Right ventricle myocardium superior (tissue), 1 donor: Measurements from ENCODE around the gene ABCA6. TPM values are rescaled to one million over a fixed set of nuclear protein-coding genes. Genes with fewer than 3 reads are reported as not detected.
A peak's percentile ranks its signal among the peaks of the same experiment; 100 is the strongest.
"Not testable (repeated sequence)": the region's sequence is repeated elsewhere in the genome, so short reads cannot be mapped to it uniquely, and the experiment has no call there.

ENCODE experiments used
- ATAC-seq: fragments of 200-7000 bp; cut with Tn5 transposase; one replicate; pipeline ENCODE4 v1.9.1; 2020; ENCODE audit warnings: mild to moderate bottlenecking; ENCODE audit not compliant: poor library complexity
- DNase-seq: peaks from one replicate; pipeline ENCODE4 v3.0.0-alpha.2; 2020
- intact Hi-C: fragments of 100-400 bp; cut with DNase I; formaldehyde crosslinking; loops from one replicate; pipeline ENCODE4 v1.11.2; 2022
- total RNA-seq: library from RNA; stranded (reverse); fragmentation: NEBNext Ultra II Directional; extraction: Animal tissue kit (Norgen Biotek cat#: 25700); gene quantifications from one replicate; pipeline ENCODE4 v1.2.1, GENCODE V29; 2021
- donor health status: DM: no; HTN: yes; CAD: no; lungs with severe emphysema.

The ABCA6 gene
- total RNA-seq, 1 donor from 2014 or later, result 29.7 TPM

DNA sequence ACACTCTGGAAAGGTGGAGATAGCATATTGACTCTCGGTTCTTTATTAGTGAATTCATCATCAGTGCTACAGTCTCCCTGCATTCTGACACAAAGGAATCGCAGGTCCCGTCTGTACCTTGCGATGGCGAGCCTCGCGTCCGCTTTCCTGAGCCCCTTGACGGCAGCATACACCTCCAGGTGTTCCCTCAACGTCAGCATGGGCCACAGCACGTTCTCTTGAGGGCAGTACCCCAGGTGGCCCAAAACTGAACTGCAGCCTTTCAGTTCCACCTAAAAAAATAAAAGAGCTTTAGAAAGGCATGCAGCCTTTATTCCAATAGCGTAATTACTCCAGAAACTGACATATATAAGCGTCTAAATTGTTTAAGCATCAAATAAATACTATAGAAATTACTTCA is 56.8 kb downstream of the ABCA6 start:
- ATAC-seq, result no peak
- DNase-seq, result no peak
- intact Hi-C loops, result no loop called here

DNA sequence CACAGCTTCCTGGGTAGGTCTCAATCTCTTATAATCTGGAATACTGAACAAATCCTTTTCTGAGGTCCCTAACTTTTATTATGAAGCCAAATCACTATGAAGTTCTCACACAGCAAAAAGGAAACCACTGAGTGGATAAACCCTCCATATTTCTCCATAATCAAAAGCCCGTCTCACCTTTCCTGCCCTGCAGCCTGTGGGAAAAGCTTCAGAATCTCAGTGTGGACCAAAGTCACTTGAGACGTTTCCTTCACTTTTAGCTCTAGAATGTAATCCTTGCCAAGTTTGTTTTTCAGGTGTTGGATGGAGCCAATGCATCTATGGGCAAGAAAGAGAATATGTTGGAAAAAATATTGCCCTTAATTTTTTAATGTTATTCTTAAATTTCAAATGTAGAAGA is 59.0 kb downstream of the ABCA6 start:
- intact Hi-C loops, result no loop called here
- ATAC-seq (no peak), DNase-seq (no peak)

DNA sequence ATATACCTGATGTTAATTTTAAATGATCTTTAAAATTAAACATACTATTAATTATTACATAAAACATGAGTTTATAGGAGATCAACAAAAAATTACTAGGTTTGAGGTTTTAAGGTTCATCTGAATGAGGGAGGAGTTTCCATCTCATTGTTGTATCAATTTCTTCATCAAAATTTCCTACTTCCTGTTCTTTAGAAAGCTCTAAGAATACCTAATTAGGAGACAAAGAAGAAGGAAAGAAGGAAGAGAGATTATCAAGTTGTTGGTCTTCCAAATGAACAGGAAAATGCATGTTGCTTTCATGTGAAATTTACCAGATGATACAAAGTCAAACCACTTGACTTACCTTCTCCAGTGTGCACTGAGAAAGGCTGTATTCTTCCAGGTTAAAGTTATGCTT is 62.8 kb downstream of the ABCA6 start:
- DNase-seq (no peak), ATAC-seq (no peak)
- intact Hi-C loops, result no loop called here

DNA sequence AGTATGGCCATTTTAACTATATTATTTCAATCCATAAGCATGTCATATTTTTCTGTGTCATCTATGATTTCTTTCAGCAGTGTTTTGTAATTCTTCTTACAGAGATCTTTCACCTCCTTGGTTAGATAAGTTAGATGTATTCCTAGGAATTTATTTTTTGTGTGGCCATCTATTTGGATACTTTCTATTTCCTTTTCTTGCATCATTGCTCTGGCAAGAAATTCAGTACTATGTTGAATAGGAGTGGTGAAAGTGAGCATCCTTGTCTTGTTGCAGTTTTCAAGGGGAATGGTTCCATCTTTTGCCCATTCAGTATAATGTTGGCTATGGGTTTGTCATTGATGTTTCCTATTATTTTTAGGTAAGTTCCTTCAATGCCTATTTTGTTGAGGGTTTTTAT is 65.9 kb downstream of the ABCA6 start:
- DNase-seq (no peak), ATAC-seq (no peak)
- intact Hi-C loops, result no loop called here

DNA sequence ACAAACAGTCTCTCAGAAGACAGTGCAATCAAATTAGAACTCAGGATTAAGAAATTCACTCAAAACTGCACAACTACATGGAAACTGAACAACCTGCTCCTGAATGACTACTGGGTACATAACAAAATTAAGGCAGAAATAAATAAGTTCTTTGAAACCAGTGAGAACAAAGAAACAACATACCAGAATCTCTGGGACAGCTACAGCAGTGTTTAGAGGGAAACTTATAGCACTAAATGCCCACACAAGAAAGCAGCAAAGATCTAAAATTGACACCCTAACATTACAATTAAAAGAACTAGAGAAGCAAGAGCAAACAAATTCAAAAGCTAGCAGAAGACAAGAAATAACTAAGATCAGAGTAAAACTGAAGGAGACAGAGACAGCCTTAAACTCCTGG is 68.3 kb downstream of the ABCA6 start:
- DNase-seq, intact Hi-C loops, ATAC-seq: not testable (repeated sequence)

DNA sequence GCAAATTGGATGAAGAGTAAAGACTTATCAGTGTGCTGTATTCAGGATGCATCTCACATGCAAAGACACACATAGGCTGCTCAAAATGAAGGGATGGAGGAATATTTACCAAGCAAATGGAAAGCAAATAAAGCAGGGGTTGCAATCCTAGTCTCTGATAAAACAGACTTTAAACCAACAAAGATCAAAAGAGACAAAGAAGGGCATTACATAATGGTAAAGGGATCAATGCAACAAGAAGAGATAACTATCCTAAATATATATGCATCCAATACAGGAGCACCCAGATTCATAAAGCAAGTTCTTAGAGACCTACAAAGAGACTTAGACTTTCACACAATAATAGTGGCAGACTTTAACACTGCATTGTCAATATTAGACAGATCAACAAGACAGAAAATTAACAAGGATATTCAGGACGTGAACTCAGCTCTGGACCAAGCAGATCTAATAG is 68.9 kb downstream of the ABCA6 start:
- intact Hi-C loops, DNase-seq, ATAC-seq: not testable (repeated sequence)

DNA sequence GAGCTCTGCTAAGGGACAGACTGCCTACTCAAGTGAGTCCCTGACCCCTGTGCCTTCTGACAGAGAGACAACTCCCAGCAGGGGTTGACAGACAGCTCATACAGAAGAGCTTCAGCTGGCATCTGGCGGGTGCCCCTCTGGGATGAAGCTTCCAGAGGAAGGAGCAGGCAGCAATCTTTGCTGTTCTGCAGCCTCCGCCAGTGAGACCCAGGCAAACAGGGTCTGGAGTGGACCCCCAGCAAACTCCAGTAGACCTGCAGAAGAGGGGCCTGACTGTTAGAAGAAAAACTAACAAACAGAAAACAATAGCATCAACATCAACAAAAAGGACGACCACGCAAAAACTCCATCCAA is 70.5 kb downstream of the ABCA6 start:
- intact Hi-C loops, ATAC-seq, DNase-seq: not testable (repeated sequence)

DNA sequence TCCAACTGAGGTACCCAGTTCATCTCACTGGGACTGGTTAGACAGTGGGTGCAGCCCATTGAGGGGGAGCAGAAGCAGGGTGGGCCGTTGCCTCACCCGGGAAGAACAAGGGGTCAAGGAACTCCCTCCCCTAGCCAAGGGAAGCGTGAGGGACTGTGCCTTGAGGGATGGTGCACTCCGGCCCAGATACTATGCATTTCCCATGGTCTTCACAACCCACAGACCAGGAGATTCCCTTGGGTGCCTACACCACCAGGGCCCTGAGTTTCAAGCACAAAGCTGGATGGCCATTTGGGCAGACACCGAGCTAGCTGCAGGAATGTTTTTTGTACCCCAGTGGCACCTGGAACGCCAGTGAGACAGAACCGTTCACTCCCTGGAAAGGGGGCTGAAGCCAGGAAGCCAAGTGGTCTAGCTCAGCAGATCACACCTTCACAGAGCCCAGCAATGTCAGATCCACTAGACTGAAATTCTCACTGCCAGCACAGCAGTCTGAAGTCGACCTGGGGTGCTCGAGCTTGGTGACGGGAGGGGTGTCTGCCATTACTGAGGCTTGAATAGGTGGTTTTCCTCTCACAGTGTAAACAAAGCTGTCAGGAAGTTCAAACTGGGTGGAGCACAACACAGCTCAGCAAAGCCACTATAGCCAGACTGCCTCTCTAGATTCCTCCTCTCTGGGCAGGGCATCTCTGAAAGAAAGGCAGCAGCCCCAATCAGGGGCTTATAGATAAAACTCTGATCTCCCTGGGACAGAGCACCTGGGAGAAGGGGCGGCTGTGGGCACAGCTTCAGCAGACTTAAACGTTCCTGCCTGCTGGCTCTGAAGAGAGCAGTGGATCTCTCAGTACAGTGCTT is 71.1 kb downstream of the ABCA6 start:
- DNase-seq, intact Hi-C loops, ATAC-seq: not testable (repeated sequence)

DNA sequence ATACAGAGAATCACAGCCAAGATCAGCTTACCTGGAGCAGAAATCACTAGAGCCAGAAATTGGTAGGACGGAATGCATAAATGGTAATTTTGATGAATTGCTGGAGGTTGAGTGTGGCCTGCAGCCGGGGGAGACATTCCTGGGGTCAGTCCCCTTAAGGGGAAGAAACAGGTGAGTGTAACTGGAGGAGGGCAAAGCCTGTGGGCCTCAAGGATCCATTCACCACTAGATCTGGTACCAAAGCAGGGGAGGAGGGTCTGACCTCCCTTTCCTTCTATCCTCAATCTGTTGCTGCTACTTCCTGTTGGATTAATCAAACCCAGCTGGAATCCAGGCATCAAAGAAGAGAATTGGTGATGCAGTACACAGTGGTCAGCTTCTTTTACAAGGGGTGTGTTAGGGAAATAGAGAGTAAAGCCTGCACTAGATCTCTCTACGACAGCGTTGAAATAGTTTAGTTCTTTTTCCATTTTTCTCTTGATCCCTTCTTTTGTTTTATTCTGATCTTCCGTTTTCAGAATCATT is 72.4 kb downstream of the ABCA6 start:
- no peak for ATAC-seq
- no peak for DNase-seq
- intact Hi-C loops, result no loop called here

DNA sequence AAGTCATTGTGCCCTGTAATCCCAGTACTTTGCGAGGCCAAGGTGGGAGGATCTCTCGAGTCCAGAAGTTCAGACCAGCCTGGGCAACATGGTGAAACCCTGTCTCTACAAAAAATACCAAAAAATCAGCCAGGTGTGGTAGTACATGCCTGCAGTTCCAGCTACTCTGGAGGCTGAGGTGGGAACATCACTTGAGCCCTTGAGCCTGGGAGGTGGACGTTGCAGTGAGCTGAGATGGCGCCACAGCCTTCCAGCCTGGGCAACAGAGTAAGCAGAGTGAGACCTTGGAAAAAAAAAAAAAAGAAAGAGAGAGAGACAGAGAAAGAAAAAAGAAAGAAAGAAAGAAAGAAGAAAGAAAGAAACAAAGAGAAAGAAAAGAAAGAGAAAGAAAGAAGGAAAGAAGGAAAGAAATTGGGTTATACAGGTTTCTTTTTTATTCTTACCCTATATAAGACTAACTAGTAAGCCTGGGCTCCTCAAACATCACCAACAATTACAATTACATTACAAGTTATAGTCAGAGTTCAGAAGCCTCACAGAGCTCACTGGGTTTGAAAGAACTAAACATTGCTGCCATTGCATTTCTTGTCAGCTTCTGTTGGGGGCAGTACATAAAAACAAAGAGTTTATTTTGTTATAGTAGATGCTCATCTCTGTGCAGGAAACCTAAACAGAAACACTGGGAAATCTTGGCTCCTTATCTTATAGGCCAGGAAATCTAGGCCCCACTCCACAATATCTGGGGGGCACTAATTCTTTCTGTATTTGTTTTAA is 74.2 kb downstream of the ABCA6 start:
- ATAC-seq, result no peak
- intact Hi-C loops, result no loop called here

DNA sequence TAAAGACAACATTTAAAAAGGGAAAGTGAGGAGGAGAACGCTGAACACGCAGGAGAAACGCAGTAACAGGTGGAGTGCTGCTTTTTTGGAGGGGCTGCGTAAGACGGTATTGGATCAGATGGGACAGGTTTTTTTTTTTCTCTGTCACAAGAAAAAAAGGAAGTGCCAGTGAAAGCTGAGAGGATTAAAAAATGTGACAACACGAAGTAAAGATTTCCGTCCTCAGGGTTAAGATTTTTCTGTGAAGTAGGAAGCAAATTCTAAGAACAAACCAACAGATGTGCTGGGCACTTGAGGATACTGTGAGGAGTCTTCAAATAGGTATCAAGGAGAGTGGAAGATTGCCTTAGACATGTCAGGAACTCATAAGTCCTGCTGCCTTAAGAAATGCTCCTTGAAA is 75.2 kb downstream of the ABCA6 start:
- ATAC-seq, result no peak
- DNase-seq, result no peak
- intact Hi-C loops, result no loop called here

More for the DNA sequence above, 74.2 kb downstream of the ABCA6 start:
- no peak for DNase-seq

DNA sequence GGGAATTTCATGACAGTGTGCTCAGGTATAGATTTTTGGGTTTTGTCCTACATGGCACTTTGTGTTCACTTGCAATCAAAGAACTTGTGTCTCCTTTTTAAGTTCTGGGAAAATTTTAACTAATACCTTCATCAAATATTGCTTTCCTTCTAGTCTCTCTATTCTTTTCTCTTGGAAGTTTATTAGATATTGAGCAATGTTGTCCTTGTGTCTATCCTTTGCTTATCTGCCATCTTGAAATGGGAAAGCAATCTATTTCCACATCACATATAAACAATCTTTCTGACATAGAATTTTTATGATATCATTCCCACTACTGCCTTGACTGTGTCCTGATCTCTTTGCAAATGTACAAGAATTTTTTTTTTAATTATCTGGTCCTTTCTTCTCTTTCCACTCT is 76.6 kb downstream of the ABCA6 start:
- DNase-seq, result no peak
- ATAC-seq, result no peak
- intact Hi-C loops, result no loop called here

DNA sequence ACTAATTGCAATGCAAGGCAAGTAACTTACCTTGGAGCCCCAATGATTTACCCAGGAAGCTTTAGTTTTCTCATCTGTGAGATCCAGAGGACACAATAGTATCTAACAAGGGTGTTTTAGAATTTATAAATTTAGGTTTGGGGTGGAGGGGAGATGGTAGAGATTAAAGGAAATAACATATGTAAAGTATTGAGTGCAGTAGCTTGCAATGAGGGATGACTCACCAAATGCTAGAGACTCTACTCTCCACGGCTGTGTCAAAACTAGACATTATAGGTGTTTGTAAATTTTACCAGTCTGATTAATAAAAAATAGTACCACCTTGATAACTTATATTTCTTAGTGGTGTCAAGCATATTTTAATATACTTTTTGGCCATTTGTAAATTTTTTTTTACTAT is 77.2 kb downstream of the ABCA6 start:
- intact Hi-C loops, result no loop called here
- no peak for ATAC-seq

DNA sequence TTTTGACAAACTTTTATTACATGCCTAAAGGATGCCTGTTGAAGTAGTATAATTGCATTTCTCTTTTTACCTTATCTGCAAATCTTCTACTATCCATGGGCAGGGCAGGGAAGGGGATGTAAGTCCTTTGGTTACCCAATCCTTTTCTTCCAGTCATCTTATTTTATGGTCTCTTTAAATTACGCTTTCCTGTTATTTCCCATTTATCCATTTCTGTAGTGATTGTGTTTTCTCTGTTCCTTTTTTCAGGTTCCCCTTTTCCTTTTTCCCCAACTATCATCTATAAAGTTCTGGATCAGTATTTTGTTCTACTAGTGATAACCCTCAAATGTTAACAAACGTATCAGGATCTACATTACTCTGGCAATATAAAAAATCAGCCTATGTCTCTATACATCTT is 77.7 kb downstream of the ABCA6 start:
- intact Hi-C loops, result no loop called here
- no peak for DNase-seq
- ATAC-seq, result no peak

More for the DNA sequence above, 77.2 kb downstream of the ABCA6 start:
- no peak for DNase-seq

DNA sequence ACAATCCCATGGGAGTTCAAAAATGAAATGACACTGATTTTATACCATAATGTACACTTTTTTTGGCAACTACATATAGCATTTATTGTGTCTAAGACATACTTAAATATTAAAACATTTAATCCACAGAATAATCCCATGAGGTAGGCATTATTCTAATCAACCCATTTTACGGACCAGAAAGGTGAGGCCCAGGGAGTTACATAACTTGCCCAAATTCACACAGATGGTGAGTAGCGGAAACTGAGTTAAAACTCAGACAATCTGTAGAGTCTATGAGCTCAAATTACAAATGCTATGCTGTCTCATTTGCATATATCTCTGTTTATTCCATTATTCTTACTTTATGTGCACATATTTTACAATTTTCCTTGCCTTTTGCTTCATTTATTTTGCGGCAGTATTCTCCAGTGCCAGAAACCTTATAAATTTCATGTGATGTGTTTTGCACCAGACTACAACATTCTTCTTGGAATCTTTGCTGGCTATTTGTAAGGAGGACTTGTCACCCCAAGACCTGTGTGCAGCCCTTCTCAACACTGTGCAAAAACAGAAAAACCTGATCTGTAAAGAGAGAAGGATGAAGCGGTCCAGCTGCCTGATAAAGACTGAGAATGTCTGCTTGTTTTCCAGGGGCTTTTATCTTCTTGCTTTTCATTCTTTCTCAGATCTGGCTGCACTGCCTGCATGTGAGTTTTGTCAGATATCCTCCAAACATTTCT is 78.7 kb downstream of the ABCA6 start:
- DNase-seq (no peak), ATAC-seq (no peak)
- intact Hi-C loops, result no loop called here

DNA sequence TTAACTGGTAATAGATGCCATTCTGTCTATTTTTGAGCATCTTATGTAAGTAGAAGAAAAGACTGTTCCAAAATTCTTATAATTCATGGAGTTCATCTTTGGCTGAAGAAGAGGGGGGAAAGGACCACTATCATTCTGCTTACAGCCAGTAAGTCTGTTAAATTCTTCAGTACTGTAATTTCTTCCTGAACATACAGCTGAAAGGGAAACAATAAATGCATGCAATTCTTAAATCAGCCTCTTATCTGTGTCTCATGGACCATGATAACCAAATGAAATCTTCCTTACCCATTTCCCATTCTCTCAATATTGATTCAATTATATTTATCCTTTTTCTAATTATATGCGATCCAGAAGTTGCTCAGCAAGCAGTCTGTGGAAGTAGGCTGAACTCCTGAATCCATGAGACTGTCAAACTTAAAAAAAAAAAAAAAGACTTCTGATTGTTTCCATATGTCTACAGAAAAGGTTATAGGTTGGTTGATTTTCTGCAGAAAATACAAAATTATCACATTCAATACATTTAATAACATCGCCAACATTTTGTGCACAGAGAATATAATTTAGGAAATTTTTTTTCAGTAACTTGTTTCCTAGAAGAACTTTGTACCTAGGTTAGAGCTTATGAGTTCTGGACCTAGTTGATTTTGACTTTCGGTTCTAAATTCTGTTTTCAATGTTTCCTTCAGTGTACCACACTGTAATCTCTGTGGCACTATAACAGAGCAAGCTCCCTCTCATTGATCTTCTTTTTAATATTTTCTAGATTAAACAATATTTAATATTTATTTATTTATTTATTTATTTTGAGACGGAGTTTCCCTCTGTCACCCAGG is 79.8 kb downstream of the ABCA6 start:
- ATAC-seq, result no peak
- intact Hi-C loops, result no loop called here
- no peak for DNase-seq

DNA sequence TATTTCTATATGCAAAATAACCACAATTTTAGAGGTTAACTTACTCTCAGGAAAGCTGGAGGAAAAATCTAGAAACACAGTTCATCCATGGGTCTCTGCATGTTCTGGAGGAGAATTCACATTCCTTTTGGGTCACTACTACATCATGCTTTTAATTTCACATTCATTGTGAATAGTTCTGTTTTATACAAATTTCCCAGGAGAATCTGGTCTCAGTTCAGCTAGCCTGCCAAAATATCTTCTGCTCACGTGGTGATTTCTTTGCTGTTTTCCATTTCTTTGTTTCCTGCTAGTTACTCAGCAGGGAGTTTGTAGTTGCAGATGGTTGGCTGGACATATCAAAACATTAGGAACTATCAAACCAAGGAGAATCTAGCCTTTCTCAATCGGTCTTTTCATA is 80.9 kb downstream of the ABCA6 start, which contains the start of gene ABCA9:
Gene ABCA9 (minus strand): TSS at position 106 of the 400 bp plus-strand sequence. CDS start 9,801 bp downstream, outside the sequence.
- intact Hi-C loops, result no loop called here
- DNase-seq (no peak), ATAC-seq (peak; percentile 81)
